Dedifferentiated amniotic fluid mesenchymal stem cell (primary cell): Measurements from ENCODE around the gene CERS3.

Source experiments
- DNase-seq: peaks from one replicate; pipeline ENCODE4 v3.0.0-alpha.2; 2016; ENCODE audit errors: extremely low spot score

The CERS3 gene

DNA sequence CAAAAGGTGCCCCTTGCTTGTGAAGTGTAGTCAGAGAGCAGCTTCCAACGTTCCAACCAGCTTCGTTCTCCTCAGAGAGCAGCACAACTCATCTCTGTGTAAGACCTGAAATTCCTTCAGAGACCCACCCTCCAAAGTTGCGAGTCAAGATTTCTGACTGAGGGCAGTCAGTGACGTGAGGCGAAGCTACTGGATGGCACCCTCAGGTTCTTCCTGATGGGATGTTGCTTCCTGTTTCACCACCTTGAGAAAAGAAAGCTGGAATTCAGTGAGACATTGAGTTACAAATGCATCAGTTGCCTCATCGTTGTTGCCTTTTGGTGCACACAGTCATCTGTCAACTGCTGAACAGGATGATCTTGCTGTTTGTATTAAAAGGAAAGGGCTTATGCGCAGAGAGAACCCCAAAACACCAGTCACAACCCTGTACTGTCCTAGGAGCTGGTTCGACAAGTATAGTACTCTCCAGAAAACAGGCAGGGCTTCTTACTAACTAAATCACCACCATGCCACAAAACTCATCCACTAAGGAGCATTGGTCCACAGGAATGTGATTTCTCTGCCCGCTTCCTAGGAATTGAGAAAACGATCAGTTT lies at the start of gene CERS3:
CERS3 (minus strand) TSS at position 118 of the 596 bp plus-strand sequence. CDS start 27,101 bp downstream, outside the sequence.
- DNase-seq, result no peak

DNA sequence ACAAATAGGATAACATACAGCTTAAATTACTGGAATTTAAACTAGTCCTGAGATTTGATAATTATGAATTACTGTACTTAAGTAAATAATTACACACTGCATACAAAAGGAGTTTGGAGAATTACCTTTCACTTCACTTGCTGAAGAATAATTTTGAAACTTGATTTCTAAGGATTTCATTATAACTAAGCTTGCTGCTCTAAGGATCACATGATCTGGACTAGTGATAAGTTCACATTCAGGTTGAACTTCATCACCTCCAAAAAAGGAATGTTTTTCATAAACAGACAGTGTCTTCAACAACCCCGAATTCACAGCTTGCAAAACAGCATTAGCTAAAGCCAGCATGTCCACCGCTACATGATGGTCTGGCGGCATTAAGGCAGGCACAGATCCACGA lies 44.8 kb upstream of the CERS3 start:
- no peak for DNase-seq

DNA sequence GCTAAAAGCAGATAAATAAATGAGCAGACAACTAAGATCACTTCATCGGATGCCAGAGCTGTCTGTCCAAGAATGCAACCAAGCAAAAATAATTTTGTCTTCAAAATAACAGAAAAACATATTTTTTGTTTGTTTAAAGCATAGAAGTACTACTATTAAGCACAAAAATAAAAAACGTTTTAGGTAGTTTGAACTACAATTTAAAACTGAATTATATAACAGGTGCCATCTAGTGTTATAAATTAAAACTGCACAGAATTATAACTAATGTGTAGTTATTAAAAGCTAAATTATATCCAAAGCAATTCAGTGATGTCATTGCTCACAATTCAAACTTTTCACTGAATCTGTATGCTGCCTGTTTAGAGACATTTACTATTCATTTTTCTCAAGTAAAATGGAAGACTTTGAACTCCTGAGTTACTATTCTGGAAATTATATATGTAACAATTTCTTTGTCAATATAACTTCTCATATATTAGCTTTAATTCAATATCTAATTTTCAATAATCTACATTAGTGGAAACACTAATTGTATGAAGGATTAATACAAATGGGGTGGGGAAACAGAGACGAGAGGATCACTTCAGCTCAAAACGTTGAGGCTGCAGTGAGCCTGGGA lies 43.7 kb upstream of the CERS3 start:
- DNase-seq, result peak; percentile 48

DNA sequence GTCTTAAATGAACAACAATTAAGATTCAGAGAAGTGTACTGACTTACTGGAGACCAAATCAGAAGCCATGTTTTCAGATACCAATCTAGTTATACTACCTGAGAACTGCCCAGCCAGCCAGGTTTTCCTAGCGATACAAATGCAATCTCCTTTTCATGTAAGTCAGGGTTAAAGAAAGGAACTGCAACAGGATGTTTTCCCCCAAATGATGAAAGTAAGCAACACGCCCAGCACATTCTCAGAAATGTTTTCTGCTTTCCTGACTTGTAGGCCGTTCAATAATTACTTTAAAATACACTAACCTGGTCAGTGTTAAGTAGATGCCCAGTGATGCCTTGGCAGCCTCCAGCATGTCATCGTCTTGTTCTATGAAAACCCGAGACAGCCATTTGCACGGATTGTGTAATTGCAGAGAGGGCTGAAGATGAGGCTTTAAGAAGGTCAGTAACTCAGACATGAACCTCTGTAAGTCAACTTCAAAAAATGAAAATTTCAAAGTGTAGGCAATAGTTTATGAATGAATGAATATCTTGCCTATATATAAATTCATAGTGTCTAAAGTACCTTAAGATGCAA lies 42.9 kb upstream of the CERS3 start:
- DNase-seq, result no peak

DNA sequence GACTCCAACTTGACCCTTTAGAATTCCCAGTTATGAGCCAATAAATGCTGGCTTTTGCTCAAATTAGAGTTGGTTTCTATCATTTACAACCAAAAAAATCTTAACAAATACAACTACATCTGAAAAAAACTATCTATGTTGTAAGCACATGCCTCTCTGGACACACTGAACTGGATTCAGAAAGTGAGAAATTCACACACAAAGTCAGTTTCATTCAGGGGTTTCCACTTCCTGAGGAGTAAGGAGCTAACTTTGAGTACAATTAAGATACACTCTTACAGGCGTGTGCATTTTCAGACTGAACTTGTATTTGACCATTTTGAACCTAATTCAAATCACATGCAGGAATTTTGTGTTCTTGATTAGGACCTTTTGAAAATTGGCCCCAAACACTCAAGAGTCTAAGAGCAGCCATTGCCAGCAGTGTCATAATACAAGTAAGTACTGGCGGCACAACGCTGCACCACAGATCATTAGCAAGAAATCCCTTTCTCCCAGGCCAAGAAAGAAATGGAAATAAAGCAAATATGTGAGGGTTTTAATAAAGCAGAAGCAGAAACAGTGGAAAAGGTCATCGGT lies 42.1 kb upstream of the CERS3 start:
- DNase-seq, result no peak

DNA sequence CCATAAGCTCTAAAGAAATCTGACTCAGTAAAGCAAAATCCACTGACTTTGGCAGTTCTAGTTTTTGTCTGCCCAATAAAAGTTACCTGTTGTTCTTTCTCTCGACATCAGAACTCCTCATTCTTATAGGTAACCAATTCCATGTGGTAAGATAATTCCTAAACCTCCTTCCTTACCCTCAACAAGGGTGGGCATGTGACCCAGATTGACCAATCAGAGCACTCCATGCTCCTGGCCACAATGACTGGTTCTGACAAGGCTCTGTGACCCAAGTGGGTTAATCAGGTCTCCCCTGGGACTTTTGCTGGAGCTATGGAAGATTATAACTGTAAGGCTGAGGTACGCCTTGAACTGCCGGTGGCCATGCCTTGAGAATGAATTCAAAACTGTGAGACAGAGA lies 41.5 kb upstream of the CERS3 start:
- DNase-seq, result no peak

DNA sequence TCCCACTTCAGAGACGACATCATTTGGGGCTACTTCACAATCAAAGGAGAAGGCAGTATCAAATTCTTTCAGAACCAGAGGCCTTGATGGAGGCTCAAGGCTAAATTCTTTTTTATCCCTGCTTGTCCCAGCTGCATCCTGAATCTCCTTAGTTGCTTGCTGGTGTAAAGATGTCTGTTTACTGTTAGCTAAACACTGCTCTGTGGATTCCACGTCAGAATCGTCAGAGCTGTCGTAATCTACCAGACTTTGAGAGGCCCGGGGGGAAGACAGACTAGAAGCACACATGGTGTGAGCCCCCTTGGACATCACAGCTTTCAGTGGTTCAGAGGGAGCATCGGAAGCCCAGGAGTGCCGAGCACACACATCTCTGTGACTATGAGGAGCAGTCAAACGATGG lies 40.6 kb upstream of the CERS3 start:
- DNase-seq, result no peak

DNA sequence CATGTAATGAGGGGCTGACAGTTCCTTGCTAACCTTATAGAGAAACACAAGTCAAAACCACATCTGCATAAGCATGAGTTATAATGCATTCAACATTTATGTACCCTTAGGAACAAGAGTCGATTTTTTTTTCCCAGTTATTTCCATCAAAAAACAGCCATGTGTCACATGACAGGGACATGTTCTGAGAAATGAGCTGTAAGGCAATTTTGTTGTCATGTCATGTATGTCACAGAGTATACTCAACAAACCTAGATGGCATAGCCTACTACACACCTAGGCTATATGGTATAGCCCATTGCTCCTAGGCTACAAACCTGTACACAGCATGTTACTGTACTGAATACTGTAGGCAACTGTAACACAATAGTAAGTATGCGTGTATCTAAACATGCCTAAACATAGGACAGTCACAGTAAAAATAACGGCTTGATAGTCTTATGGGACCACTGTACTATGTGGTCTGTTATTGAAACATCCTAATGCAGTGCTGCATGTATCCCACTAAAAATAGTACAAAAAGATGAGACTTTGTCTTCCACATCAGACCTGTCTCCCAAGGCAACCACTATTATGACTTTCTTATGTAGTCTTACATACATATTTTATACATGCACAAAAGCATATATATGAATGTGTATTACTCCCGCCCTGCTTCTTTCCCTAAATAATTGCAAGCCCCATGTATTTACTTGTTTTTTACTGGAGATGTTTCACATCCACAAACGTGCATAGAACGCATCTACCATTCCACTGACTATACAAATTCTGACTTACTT lies 38.3 kb upstream of the CERS3 start:
- DNase-seq, result no peak

DNA sequence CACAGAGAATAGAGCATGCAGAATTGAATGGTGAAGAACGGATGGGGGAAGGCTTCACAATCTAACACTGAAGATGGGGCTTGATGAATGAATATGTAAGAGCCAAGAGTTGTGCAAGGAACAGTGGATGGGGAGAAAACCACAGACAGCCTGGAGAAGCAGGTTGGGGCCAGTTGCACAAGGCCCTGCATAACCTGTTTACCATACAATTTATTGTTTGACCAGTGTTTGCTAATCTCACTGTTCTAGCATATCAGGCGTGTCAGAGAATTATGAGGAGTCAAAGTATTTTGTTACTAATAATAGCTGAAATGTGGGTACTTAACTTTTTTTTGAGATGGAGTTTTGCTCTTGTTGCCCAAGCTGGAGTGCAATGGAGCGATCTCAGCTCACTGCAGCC lies 36.8 kb upstream of the CERS3 start:
- no peak for DNase-seq

DNA sequence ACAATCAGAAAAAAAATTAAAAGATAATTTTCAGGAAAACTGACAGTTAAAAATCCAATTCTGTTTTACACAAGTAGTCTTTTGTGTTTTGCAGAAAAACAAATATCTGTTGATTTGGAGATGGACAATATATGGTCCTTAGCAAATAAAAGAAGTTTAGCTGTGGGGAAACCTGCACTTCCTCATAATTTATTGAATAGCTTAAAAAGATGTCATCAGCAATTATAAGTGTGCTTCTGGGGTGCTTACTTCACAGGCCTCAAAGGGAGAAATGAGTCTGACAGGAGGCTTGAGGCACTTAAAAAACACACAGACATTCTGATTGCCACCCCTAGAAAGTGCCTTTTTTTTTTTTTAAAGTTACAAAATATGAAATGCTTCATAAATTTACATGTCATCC lies 31.6 kb upstream of the CERS3 start:
- DNase-seq, result no peak

DNA sequence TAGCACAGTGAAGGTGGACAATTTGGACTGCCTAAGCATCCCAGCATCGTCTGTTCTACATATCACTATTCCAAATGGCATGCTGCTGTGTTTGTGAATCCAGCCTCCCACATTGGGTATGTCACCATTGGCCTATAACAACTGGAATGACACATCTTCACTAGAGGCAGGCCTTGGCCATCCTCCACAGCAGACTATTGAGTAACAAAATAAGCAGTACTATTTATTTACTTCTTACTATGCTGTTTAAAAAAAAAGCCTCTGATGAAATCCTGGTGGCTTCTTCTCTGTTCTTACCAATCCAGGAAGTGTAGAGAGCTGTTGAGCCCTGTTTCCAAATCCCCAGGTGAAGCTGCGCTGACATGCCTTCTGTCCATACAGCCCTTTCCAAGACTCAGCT lies 30.6 kb upstream of the CERS3 start:
- DNase-seq, result peak; percentile 33

DNA sequence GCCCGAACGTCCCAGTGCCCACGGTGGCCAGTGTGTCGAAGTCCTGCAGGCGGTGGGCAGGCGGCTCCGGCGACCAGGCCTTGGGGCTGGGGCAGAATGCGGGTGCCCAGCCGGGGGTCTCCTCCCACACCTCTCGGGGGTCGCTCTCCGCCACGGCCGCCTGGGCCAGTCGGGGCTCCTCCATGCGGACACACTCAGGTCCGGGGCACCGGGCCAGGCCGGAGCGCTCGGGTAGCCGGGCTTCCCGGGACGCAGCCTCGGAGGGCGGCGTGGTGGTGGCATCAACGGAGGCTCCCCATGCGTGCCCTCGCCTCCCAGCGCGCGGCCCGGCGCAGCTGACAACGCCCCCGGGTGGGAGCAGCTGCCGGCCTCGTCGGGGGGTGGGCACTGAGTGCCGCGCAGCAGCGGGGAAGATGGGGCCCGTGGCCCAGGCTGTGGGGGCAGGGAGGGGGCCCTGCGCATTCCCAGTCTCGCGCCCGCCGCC lies 30.1 kb upstream of the CERS3 start:
- DNase-seq, result no peak

DNA sequence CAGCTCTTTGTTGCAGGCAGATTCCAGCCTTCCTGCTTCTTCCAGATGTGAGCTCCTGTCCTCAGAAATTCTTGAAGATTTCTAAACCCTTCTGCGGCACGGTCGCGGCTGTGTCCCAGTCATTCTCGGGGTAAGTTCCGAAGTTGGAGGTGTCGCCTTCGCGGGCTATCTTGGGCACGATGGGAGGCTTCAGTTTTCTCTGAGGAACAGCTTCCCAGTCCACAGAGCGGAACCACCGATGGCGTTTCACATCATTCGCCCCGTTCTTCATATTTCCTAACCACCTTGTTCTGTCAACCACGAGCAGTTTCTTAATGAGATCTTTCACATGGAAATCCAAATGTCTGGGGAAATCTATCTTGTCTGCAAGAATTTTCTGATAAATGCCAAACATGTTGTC lies 24.7 kb upstream of the CERS3 start:
- DNase-seq, result no peak

DNA sequence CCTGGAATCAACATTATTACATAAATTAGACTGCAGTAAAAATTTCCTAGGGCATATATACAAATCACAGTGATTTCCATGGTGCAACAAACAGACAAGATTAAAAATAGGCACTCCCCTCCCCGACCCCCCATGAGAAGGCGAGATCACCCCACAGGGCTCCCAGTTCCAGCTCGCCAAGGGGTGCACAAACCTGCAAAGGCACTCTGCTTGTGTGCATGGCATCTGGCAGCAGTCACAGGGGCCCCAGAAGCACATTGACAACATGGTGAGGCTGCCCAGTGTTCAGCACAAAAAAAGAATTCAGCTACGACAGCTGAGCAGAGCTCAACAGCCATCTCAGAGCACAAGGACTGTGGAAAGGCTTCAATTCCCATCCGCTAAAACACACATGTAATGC lies 19.2 kb upstream of the CERS3 start:
- no peak for DNase-seq

DNA sequence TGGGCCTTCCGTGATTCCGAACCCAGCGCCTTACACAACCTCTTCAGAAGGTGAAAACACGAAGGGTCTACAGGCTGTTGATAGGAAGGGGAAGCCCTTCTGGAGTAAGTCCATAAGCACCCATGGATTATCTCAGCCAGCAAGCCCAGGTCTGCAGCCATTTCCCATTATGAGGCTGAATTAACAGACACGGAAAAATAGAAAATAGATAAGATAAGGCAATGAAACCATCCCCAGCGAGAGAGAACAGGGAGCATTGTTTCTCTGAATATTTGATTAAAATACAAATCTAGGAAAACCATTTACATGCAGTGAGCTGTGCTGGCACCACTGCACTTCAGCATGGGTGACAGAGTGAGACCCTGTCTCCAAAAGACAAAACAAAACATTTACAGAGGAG lies 16.2 kb upstream of the CERS3 start:
- no peak for DNase-seq

DNA sequence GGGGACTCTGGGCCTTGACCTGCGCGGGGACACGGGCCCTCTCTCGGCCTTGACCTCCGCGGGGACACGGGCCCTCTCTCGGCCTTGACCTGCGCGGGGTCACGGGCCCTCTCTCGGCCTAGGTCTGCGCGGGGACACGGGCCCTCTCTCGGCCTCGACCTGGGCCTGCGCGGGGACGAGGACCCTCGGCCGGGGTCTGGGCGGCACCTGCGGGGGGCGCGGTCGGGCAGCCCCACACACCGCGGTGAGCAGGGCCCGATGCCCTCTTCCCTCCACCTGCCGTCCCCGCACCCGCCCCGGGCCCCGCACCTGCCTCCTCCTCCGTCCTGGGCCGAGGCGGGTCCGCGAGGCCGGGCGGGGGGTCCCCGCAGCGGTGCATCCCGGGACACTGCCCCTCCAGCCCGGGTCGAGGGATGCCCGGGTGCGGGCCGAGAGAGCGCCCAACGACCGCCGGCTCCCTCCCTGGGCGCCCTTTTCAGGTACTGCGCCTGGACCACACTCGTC lies 15.6 kb upstream of the CERS3 start:
- DNase-seq, result no peak

DNA sequence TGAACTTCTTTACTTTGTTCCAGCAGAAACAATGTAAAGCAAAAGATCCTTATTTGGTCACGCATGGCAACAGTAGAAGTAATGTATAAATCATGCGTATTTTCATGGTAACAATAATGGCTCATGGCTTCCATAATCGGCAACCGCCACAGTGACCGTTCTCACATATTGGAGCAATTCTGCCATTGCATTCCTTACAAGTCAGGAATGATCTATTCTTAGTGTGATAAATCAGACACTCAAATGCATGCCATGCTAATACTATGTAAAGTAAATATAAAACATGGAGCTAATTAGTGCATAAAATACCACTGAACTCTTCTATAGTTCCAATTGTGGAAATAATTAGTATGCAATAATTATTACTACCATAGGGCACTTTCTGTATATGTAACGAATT lies 13.5 kb upstream of the CERS3 start:
- DNase-seq, result no peak

DNA sequence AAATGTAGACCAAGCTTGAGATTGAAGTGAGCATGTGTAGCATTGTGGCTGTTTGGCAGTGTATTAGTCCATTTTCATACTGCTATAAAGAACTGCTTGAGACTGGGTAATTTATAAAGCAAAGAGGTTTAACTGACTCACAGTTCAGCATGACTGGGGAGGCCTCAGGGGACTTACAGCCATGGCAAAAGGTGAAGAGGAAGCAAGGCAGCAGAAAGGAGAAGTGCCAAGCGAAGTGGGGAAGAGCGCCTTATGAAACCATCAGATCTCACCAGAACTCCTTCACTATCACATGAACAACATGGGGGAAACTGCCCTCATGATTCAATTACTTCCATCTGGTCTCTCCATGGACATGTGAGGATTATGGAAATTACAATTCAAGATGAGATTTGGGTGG lies 8.6 kb upstream of the CERS3 start:
- DNase-seq, result no peak

DNA sequence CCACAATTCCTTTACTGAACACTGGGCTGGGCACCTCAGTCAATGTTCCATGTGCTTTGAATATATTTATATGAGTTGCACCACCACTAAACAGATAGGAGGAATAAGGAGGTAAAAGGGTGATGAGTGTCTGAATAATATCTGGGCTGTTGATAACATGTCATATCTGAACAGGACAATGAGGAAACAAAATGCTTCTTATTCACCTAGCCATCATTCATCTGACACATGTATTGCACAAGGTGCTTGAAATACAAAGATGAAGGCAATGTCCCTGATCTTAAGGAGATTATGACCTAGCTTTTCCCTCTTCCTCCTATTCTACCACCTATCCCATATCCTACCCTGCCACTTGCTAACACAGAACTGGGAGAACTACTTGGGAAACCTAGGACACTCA lies 8.0 kb upstream of the CERS3 start:
- DNase-seq, result no peak

DNA sequence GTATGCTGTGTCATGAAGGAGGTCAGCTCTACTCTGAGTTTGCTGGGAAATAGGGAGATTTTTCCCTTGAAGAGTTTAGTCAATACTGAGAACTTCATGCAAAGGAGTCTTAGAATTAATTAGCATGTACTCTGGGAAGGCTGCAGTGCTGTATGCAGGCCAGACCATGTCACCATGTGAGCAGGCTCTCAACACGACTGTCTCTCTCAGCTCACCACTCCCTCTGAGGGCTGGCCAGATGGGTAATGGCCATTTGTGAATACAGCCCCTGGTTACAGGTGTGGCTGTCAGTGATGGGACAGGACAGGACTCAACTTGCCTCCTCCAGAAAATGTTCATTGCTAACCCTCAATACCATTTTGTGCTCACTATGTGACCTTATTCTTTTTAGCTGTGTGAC lies 5.1 kb upstream of the CERS3 start:
- DNase-seq, result no peak

DNA sequence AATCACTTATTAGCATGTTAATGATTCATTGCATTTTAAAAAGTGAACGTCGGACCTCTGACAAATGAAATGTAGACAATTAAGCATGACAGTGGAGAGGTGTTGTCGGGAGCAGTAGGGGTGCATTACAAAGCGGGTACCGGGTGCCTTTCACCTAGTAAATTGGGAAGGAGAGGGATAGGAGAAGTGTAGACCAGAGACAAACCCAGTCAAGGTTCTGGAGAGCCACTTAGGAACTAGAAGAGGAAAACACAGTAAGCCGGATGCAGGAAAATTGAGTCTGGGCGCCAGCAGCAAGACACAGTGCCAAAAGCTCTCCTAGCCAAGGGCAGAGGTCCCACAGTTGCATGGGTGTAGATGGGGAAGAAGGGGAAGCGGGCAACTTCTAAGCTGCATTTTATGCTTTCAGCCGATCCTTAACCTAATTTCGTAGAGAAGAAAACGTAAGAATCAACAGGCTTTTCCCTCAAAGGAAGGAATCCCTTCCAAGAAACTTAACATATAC lies 3.1 kb upstream of the CERS3 start:
- no peak for DNase-seq

DNA sequence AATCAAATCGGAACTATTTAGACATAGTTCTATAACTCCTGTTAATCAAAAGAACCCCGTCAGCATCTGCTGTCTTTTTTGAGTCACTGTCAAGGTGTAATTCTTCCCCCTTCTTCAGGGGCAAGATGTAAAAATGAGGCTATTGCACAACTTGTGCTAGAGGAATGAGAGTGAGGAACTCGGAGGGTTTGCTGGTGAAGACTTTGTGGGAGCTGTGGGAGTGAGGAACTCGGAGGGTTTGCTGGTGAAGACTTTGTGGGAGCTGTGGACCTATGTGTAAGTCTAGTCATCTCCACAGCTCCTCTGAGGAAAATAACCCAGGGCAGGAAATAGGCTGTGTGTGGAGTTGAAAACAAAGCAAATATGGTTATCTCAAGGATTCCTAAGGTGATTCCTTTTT lies 2.5 kb upstream of the CERS3 start:
- DNase-seq, result no peak
